H1 (cell line): ENCODE data around the gene CDC14B. TPM values are rescaled to one million over a fixed set of nuclear protein-coding genes. Genes with fewer than 3 reads are reported as not detected.

ENCODE experiments used
- ASH2L ChIP-seq: fragments of 200-600, 300-600 bp; sonication (generic); IDR thresholded peaks from one replicate; pipeline ENCODE4 v1.7.1; 2017; ENCODE audit warnings: low read length
- ATF2 ChIP-seq: IDR thresholded peaks from 2 replicates; pipeline ENCODE4 v1.6.1; 2012; ENCODE audit warnings: low read length, inconsistent platforms
- KDM1A ChIP-seq: fragments of 200-600, 300-600 bp; sonication (generic); IDR thresholded peaks from 2 replicates; pipeline ENCODE4 v1.7.1; 2016; ENCODE audit warnings: mild to moderate bottlenecking, low read length, borderline replicate concordance
- MAFK ChIP-seq: IDR thresholded peaks from 2 replicates; pipeline ENCODE4 v1.6.1; 2012; ENCODE audit warnings: low read depth, mild to moderate bottlenecking, improper control_type of control experiment, low read length
- polyA plus RNA-seq, 7 experiments: library from polyadenylated mRNA; depleted of rRNA in 3 of 7; stranded (reverse) in 5 of 7; unstranded in 2 of 7; fragments of >200 nt in 5 of 7; fragments of 200-250 nt in 2 of 7; gene quantifications; 1 replicate in 5 of 7; 2 replicates in 1 of 7; 4 replicates in 1 of 7; pipeline versions ENCODE4 v1.2.1 to v1.2.3, GENCODE V29; 2011 to 2013; ENCODE audit warnings: missing spikeins in 2 of 7, mixed read lengths in 2 of 7
- total RNA-seq: library from RNA; stranded (reverse); fragmentation: NEBNext Ultra II Directional; extraction: Animal tissue kit (Norgen Biotek cat#: 25700); gene quantifications from 2 replicates; pipeline ENCODE4 v1.2.1, GENCODE V29; 2021

CDC14B gene
- total and polyA plus RNA-seq, 2 of the 8 experiments (the other 6 are each of a cell fraction or from before 2014, with no cell fraction given), result 17.2 to 44.6 TPM

- TF ChIP-seq MAFK (no peak), KDM1A (no peak), ATF2 (no peak), ASH2L (no peak)
These were observed 132.6 kb downstream of the CDC14B start (continued) for GRCh38 chr9:96487029-96487396.
